Endothelial cell of umbilical vein (primary cell): Measurements from ENCODE around the gene NPTN. TPM values are rescaled to one million over a fixed set of nuclear protein-coding genes. Genes with fewer than 3 reads are reported as not detected.

Source experiments
- BruUV-seq: library from RNA; stranded (reverse); fragments of 400-500 nt; replicated peaks from 2 replicates; lab custom pipeline; 2021; lab: Mats Ljungman, UMichigan
- CTCF ChIA-PET: fragments of 300-600, 350-600 bp; sonication (Branson Sonifier 250); formaldehyde crosslinking; loops from one replicate; lab custom pipeline; 2021; ENCODE audit warnings: antibody characterized with exemption, inconsistent platforms; lab: Charles Lee
- POLR2A ChIA-PET: fragments of 300-600, 350-600 bp; sonication (Branson Sonifier 250); formaldehyde crosslinking; loops from one replicate; lab custom pipeline; 2021; ENCODE audit warnings: antibody characterized with exemption, inconsistent platforms; lab: Charles Lee
- DNase-seq: peaks from one replicate; pipeline ENCODE4 v3.0.0-alpha.2; 2011; ENCODE audit warnings: low read depth, low spot score
- FAIRE-seq: peaks from 2 replicates; lab custom pipeline; 2011; peaks lifted over from hg19 to GRCh38; lab: Jason Lieb, UNC
- H2AFZ ChIP-seq: 2 replicates; pipeline ENCODE4 v1.6.0; 2012; ENCODE audit warnings: low read depth, low read length, control low read depth, inconsistent platforms
- H3K27ac ChIP-seq: 2 replicates; pipeline ENCODE4 v1.5.1; 2011; ENCODE audit warnings: low read depth, mild to moderate bottlenecking, control low read depth, low read length, moderate library complexity; ENCODE audit not compliant: insufficient read depth
- H3K27me3 ChIP-seq, 2 experiments: 2 replicates each; pipeline versions ENCODE4 v1.6.0 to v1.6.1; 2011; ENCODE audit warnings: low read length in 2 of 2, mixed read lengths in 1 of 2; ENCODE audit not compliant: control insufficient read depth in 2 of 2, insufficient read depth in 2 of 2
- H3K36me3 ChIP-seq, 2 experiments: 2 replicates in 1 of 2; 3 replicates in 1 of 2; pipeline ENCODE4 v1.5.1; 2011; ENCODE audit warnings: low read length in 2 of 2, mild to moderate bottlenecking in 1 of 2, moderate library complexity in 1 of 2; ENCODE audit not compliant: control insufficient read depth in 2 of 2, insufficient read depth in 2 of 2; ENCODE audit errors: extremely low read depth in 1 of 2
- H3K4me1 ChIP-seq: 3 replicates; pipeline ENCODE4 v1.5.1; 2011; ENCODE audit warnings: mild to moderate bottlenecking, low read length; ENCODE audit not compliant: control insufficient read depth, insufficient read depth; ENCODE audit errors: extremely low read depth
- H3K4me2 ChIP-seq: 2 replicates; pipeline ENCODE4 v1.6.1; 2011; ENCODE audit warnings: low read length, control low read depth, mixed read lengths; ENCODE audit not compliant: insufficient read depth
- H3K4me3 ChIP-seq, 3 experiments: fragments of 200-600 bp in 1 of 3; sonication (generic), shearing (Covaris generic) in 1 of 3; replicated peaks in 1 of 3; 2 replicates each; pipeline ENCODE4 v1.5.1; 2011 to 2016; ENCODE audit warnings: control low read depth in 3 of 3, low read length in 3 of 3, mild to moderate bottlenecking in 2 of 3, inconsistent platforms in 1 of 3, low read depth in 1 of 3, moderate library complexity in 1 of 3; ENCODE audit not compliant: insufficient read depth in 1 of 3
- H3K79me2 ChIP-seq: 2 replicates; pipeline ENCODE4 v1.6.0; 2012; ENCODE audit warnings: low read length, inconsistent platforms; ENCODE audit not compliant: control insufficient read depth, insufficient read depth
- H3K9ac ChIP-seq: replicated peaks from 2 replicates; pipeline ENCODE3; 2011; ENCODE audit warnings: low read length, control low read depth; ENCODE audit not compliant: insufficient read depth; ENCODE audit errors: extremely low read depth
- H3K9me1 ChIP-seq: replicated peaks from 3 replicates; pipeline ENCODE4 v1.6.0; 2011; ENCODE audit warnings: mild to moderate bottlenecking, low read length; ENCODE audit not compliant: control insufficient read depth, insufficient read depth; ENCODE audit errors: extremely low read depth
- H3K9me3 ChIP-seq: replicated peaks from 2 replicates; pipeline ENCODE4 v1.5.1; 2012; ENCODE audit warnings: low read length, inconsistent platforms; ENCODE audit not compliant: control insufficient read depth, insufficient read depth
- H4K20me1 ChIP-seq: replicated peaks from 2 replicates; pipeline ENCODE3; 2011; ENCODE audit warnings: mild to moderate bottlenecking, low read length; ENCODE audit not compliant: control insufficient read depth, insufficient read depth; ENCODE audit errors: extremely low read depth
- CTCF ChIP-seq, 2 donors: IDR thresholded peaks; 1 replicate in 1 of 2; 2 replicates in 1 of 2; pipeline ENCODE4 v1.5.1; 2011; ENCODE audit warnings: low read length in 2 of 2, mild to moderate bottlenecking in 2 of 2, moderate library complexity in 2 of 2, control low read depth in 1 of 2, inconsistent platforms in 1 of 2, low read depth in 1 of 2; ENCODE audit not compliant: insufficient read depth in 1 of 2; ENCODE audit errors: extremely low read depth in 1 of 2
- EZH2 ChIP-seq: IDR thresholded peaks from 2 replicates; pipeline ENCODE4 v1.6.1; 2012; ENCODE audit warnings: borderline replicate concordance, low read depth, mild to moderate bottlenecking, moderate library complexity, low read length, inconsistent platforms; ENCODE audit not compliant: severe bottlenecking
- FOS ChIP-seq: IDR thresholded peaks from 2 replicates; pipeline ENCODE4 v1.6.1; 2011; ENCODE audit warnings: mild to moderate bottlenecking, low read length, moderate library complexity, borderline replicate concordance; ENCODE audit not compliant: insufficient read depth
- GATA2 ChIP-seq: IDR thresholded peaks from 2 replicates; pipeline ENCODE4 v1.7.0; 2011; ENCODE audit warnings: low read depth, mild to moderate bottlenecking, moderate library complexity, mixed read lengths, low read length; ENCODE audit not compliant: insufficient read length, insufficient read depth
- JUN ChIP-seq: IDR thresholded peaks from 2 replicates; pipeline ENCODE4 v1.6.1; 2011; ENCODE audit warnings: borderline replicate concordance, low read depth; ENCODE audit not compliant: insufficient read length, insufficient read depth
- MAX ChIP-seq: IDR thresholded peaks from 2 replicates; pipeline ENCODE4 v1.6.1; 2011; ENCODE audit not compliant: insufficient read depth, insufficient read length
- MYC ChIP-seq: IDR thresholded peaks from one replicate; pipeline ENCODE4 v1.6.1; 2011; ENCODE audit warnings: mild to moderate bottlenecking, low read depth, low read length
- POLR2A ChIP-seq: IDR thresholded peaks from 2 replicates; pipeline ENCODE4 v1.6.1; 2012; ENCODE audit warnings: low read depth, mild to moderate bottlenecking, control low read depth, low read length
- POLR2AphosphoS5 ChIP-seq: IDR thresholded peaks from 2 replicates; pipeline ENCODE4 v1.6.1; 2012; ENCODE audit warnings: low read depth, mild to moderate bottlenecking, control low read depth, low read length, moderate library complexity; ENCODE audit not compliant: insufficient read depth
- dilution Hi-C: fragments of 300-500 bp; cut with MboI; formaldehyde crosslinking; loops from one replicate; pipeline ENCODE4 v1.15.0; 2019; ENCODE audit warnings: low sequenced_read_pairs; ENCODE audit not compliant: extremely low pct_ligation_motif_present
- intact Hi-C: fragments of 100-400 bp; cut with micrococcal nuclease; formaldehyde crosslinking; loops from one replicate; pipeline ENCODE4 v1.10.0; 2022
- polyA plus RNA-seq, 4 experiments: library from polyadenylated mRNA; depleted of rRNA in 3 of 4; stranded (reverse) in 3 of 4; unstranded in 1 of 4; fragments of >200 nt; gene quantifications; 2 replicates each; pipeline versions ENCODE4 v1.2.1 to v1.2.3, GENCODE V29; 2011 to 2012; ENCODE audit warnings: missing spikeins in 1 of 4
- total RNA-seq: library from RNA; stranded (reverse); gene quantifications from 2 replicates; pipeline ENCODE4 v1.2.3, GENCODE V29; 2021

Gene NPTN
- total and polyA plus RNA-seq, 2 donors (not counting 3 experiments of a cell fraction or from before 2014, with no cell fraction given): 77.4 to 81.3 TPM

- DNase-seq (no peak), FAIRE-seq (no peak)
- dilution Hi-C loops (no loop called here), intact Hi-C loops (no loop called here)
- no peaks in the 10 kb centered on the region for H3K9me3 ChIP-seq
- TF ChIP-seq GATA2: no peak
- TF ChIP-seq EZH2: no peak
- TF ChIP-seq POLR2A: no peak
- TF ChIP-seq CTCF (IDR thresholded peaks at IDR 0.05; ENCODE audit: extremely low read depth in 1 of 2, insufficient read depth in 1 of 2, low read depth in 1 of 2, low read length in 2 of 2): no peak
- no peak for TF ChIP-seq POLR2AphosphoS5
- no peak for TF ChIP-seq MAX
- no peak for TF ChIP-seq FOS
- TF ChIP-seq MYC: no peak
- TF ChIP-seq JUN: no peak
- POLR2A ChIA-PET: no interaction called here
- H3K36me3 ChIP-seq: no peaks in the 10 kb centered on the region
- no peaks in the 10 kb centered on the region for H3K4me1 ChIP-seq
- H4K20me1 ChIP-seq: no peaks in the 10 kb centered on the region
- no peaks in the 10 kb centered on the region for H3K9me1 ChIP-seq
- no peaks in the 10 kb centered on the region for H3K79me2 ChIP-seq
- CTCF ChIA-PET: interaction anchor here (0.9 kb wide), 1 partner anchor 12 kb away, joined by 3 read pairs; no protein-coding TSS in a partner anchor
- H3K27me3 ChIP-seq: peaks cover 0 to 15% of the 10 kb centered on the region in 2 experiments
- H3K27ac ChIP-seq: no peak overlapping the region
- no peak overlapping the region for H3K4me3 ChIP-seq
- BruUV-seq: no TSS peak
- no peak overlapping the region for H3K9ac ChIP-seq
- no peak overlapping the region for H3K4me2 ChIP-seq
- H2AFZ ChIP-seq: no peak overlapping the region
Observed at GRCh38 chr15:73518180-73518862, 114.9 kb downstream of the NPTN start.
